H1 (cell line): ENCODE data around the gene KIAA0513. TPM values are rescaled to one million over a fixed set of nuclear protein-coding genes. Genes with fewer than 3 reads are reported as not detected.

Source experiments
- CTCF ChIA-PET: fragments of 300-600 bp; sonication (Branson Sonifier 250); formaldehyde crosslinking; loops from one replicate; lab custom pipeline; 2021; ENCODE audit not compliant: partially characterized antibody; lab: Charles Lee
- POLR2A ChIA-PET: fragments of 300-600 bp; sonication (Branson Sonifier 250); formaldehyde crosslinking; loops from one replicate; lab custom pipeline; 2021; ENCODE audit warnings: inconsistent platforms; ENCODE audit not compliant: partially characterized antibody; lab: Charles Lee
- DNase-seq, 2 experiments: peaks; one replicate each; pipeline versions ENCODE4 v3.0.0 to v3.0.0-alpha.2; 2010 to 2022; ENCODE audit warnings: low spot score in 2 of 2, low read depth in 1 of 2, mixed read lengths in 1 of 2
- FAIRE-seq: peaks from 2 replicates; lab custom pipeline; 2011; peaks lifted over from hg19 to GRCh38; lab: Jason Lieb, UNC
- H2AFZ ChIP-seq: 2 replicates; pipeline ENCODE4 v1.8.1; 2012; ENCODE audit warnings: low read length, inconsistent platforms
- H2AK5ac ChIP-seq: 2 replicates; pipeline ENCODE4 v1.6.1; 2013; ENCODE audit warnings: low read depth, low read length
- H2BK120ac ChIP-seq: replicated peaks from 2 replicates; pipeline ENCODE3; 2013; ENCODE audit warnings: low read depth, low read length, inconsistent platforms
- H2BK12ac ChIP-seq: 2 replicates; pipeline ENCODE4 v1.6.1; 2013; ENCODE audit warnings: low read depth, low read length
- H2BK15ac ChIP-seq: 2 replicates; pipeline ENCODE4 v1.6.1; 2013; ENCODE audit warnings: low read length
- H2BK20ac ChIP-seq: 2 replicates; pipeline ENCODE4 v1.6.1; 2013; ENCODE audit warnings: low read length
- H2BK5ac ChIP-seq: 2 replicates; pipeline ENCODE4 v1.6.1; 2013; ENCODE audit warnings: low read depth, low read length
- H3K14ac ChIP-seq: 2 replicates; pipeline ENCODE4 v1.6.1; 2013; ENCODE audit warnings: inconsistent platforms; ENCODE audit not compliant: insufficient read length
- H3K18ac ChIP-seq: 2 replicates; pipeline ENCODE4 v1.6.1; 2013; ENCODE audit warnings: low read length; ENCODE audit errors: extremely low read depth
- H3K23ac ChIP-seq: 2 replicates; pipeline ENCODE4 v1.6.1; 2013; ENCODE audit warnings: inconsistent platforms; ENCODE audit not compliant: insufficient read length
- H3K23me2 ChIP-seq: 2 replicates; pipeline ENCODE4 v1.6.1; 2013; ENCODE audit warnings: low read depth, low read length
- H3K27ac ChIP-seq: 2 replicates; pipeline ENCODE4 v1.6.1; 2011; ENCODE audit warnings: low read depth, low read length, inconsistent platforms
- H3K27me3 ChIP-seq, 4 experiments: replicated peaks in 1 of 4; 1 replicate in 1 of 4; 2 replicates in 3 of 4; pipeline versions ENCODE4 v1.6.1 to v1.8.1; 2011 to 2013; ENCODE audit warnings: low read length in 3 of 4, mild to moderate bottlenecking in 3 of 4, inconsistent platforms in 2 of 4, mixed read lengths in 2 of 4, moderate library complexity in 1 of 4; ENCODE audit not compliant: control insufficient read depth in 3 of 4, insufficient read depth in 3 of 4; ENCODE audit errors: extremely low read depth in 1 of 4
- H3K36me3 ChIP-seq, 4 experiments: 2 replicates each; pipeline versions ENCODE4 v1.6.1 to v1.8.1; 2011 to 2013; ENCODE audit warnings: mild to moderate bottlenecking in 4 of 4, low read length in 3 of 4, moderate library complexity in 2 of 4, control low read depth in 1 of 4, inconsistent platforms in 1 of 4; ENCODE audit not compliant: insufficient read depth in 4 of 4, control insufficient read depth in 2 of 4
- H3K4ac ChIP-seq: replicated peaks from 2 replicates; pipeline ENCODE3; 2013; ENCODE audit warnings: low read length, low read depth, mixed read lengths, inconsistent platforms; ENCODE audit not compliant: insufficient read length
- H3K4me1 ChIP-seq, 4 experiments: replicated peaks in 1 of 4; 1 replicate in 1 of 4; 2 replicates in 3 of 4; pipeline versions ENCODE4 v1.6.1 to v1.8.1; 2011 to 2013; ENCODE audit warnings: low read length in 3 of 4, inconsistent platforms in 2 of 4, mixed read lengths in 1 of 4; ENCODE audit not compliant: insufficient read depth in 4 of 4, control insufficient read depth in 3 of 4
- H3K4me2 ChIP-seq, 2 experiments: 2 replicates each; pipeline versions ENCODE4 v1.6.1 to v1.8.1; 2011 to 2013; ENCODE audit warnings: low read depth in 2 of 2, low read length in 2 of 2, control low read depth in 1 of 2, inconsistent platforms in 1 of 2, mild to moderate bottlenecking in 1 of 2; ENCODE audit not compliant: insufficient read depth in 1 of 2
- H3K4me3 ChIP-seq, 4 experiments: fragments of 200-600, 300-600 bp in 1 of 4; sonication (generic), shearing (Covaris generic), sonication (Bioruptor Twin) in 1 of 4; 2 replicates each; pipeline versions ENCODE4 v1.5.1 to v1.8.1; 2011 to 2016; ENCODE audit warnings: low read length in 4 of 4, low read depth in 3 of 4, control low read depth in 2 of 4, inconsistent platforms in 2 of 4, mild to moderate bottlenecking in 2 of 4, mixed read lengths in 1 of 4, moderate library complexity in 1 of 4; ENCODE audit not compliant: insufficient read depth in 2 of 4; ENCODE audit errors: extremely low read depth in 1 of 4
- H3K56ac ChIP-seq: replicated peaks from 2 replicates; pipeline ENCODE3; 2013; ENCODE audit warnings: low read depth, mild to moderate bottlenecking, mixed read lengths, low read length, inconsistent platforms; ENCODE audit not compliant: insufficient read length
- H3K79me1 ChIP-seq: 2 replicates; pipeline ENCODE4 v1.6.1; 2013; ENCODE audit warnings: low read depth, low read length, control low read depth
- H3K79me2 ChIP-seq, 2 experiments: 2 replicates each; pipeline versions ENCODE4 v1.6.1 to v1.8.1; 2012 to 2013; ENCODE audit warnings: low read length in 2 of 2, mild to moderate bottlenecking in 2 of 2, inconsistent platforms in 1 of 2; ENCODE audit not compliant: insufficient read depth in 2 of 2, control insufficient read depth in 1 of 2
- H3K9ac ChIP-seq, 4 experiments: replicated peaks in 1 of 4; 1 replicate in 1 of 4; 2 replicates in 3 of 4; pipeline versions ENCODE4 v1.6.1 to v1.8.1; 2011 to 2013; ENCODE audit warnings: low read depth in 3 of 4, low read length in 3 of 4, control low read depth in 2 of 4, mild to moderate bottlenecking in 2 of 4, moderate library complexity in 2 of 4, inconsistent platforms in 1 of 4; ENCODE audit errors: extremely low read depth in 1 of 4
- H3K9me3 ChIP-seq, 2 experiments: 2 replicates each; pipeline versions ENCODE4 v1.6.1 to v1.8.1; 2012 to 2013; ENCODE audit warnings: mild to moderate bottlenecking in 2 of 2, moderate library complexity in 2 of 2, control low read depth in 1 of 2, inconsistent platforms in 1 of 2, low read depth in 1 of 2, low read length in 1 of 2, mixed read lengths in 1 of 2; ENCODE audit not compliant: insufficient read depth in 2 of 2
- H4K20me1 ChIP-seq, 2 experiments: replicated peaks in 1 of 2; 2 replicates each; pipeline versions ENCODE3 to v1.8.1; 2011 to 2013; ENCODE audit warnings: inconsistent platforms in 2 of 2, low read length in 2 of 2, mild to moderate bottlenecking in 1 of 2; ENCODE audit not compliant: insufficient read depth in 2 of 2, control insufficient read depth in 1 of 2
- H4K5ac ChIP-seq: 2 replicates; pipeline ENCODE4 v1.6.1; 2013; ENCODE audit warnings: low read length, low read depth, mixed read lengths, inconsistent platforms; ENCODE audit not compliant: insufficient read length
- H4K8ac ChIP-seq: 2 replicates; pipeline ENCODE4 v1.8.0; 2013; ENCODE audit warnings: mild to moderate bottlenecking, moderate library complexity, low read length, inconsistent platforms; ENCODE audit not compliant: insufficient read depth; ENCODE audit errors: extremely low read depth
- H4K91ac ChIP-seq: replicated peaks from 2 replicates; pipeline ENCODE3; 2013; ENCODE audit warnings: low read length, mixed read lengths, inconsistent platforms; ENCODE audit not compliant: insufficient read length
- ATF3 ChIP-seq: IDR thresholded peaks from 2 replicates; pipeline ENCODE4 v1.6.1; 2011; ENCODE audit warnings: low read depth, mild to moderate bottlenecking, low read length; ENCODE audit not compliant: insufficient read depth
- CBX8 ChIP-seq: fragments of 300-800, 300-1000 bp; sonication (generic); IDR thresholded peaks from 2 replicates; pipeline ENCODE4 v1.7.1; 2016; ENCODE audit warnings: low read depth, low read length, borderline replicate concordance
- KDM4A ChIP-seq: IDR thresholded peaks from one replicate; pipeline ENCODE4 v1.7.1; 2012; ENCODE audit warnings: low read depth, mild to moderate bottlenecking, moderate library complexity, low read length, inconsistent platforms; ENCODE audit not compliant: severe bottlenecking
- NANOG ChIP-seq: IDR thresholded peaks from 2 replicates; pipeline ENCODE4 v1.6.1; 2011; ENCODE audit warnings: low read length, low read depth, mild to moderate bottlenecking, inconsistent platforms; ENCODE audit not compliant: insufficient read depth, poor library complexity, severe bottlenecking
- PHF8 ChIP-seq: fragments of 200-600 bp; sonication (generic); conservative IDR thresholded peaks from 2 replicates; pipeline ENCODE4 v1.7.1; 2012; ENCODE audit warnings: low read depth, mild to moderate bottlenecking, inconsistent platforms, low read length, moderate library complexity
- POLR2AphosphoS5 ChIP-seq: IDR thresholded peaks from 2 replicates; pipeline ENCODE4 v1.6.1; 2011; ENCODE audit warnings: low read depth, low read length
- RBBP5 ChIP-seq: IDR thresholded peaks from 2 replicates; pipeline ENCODE4 v1.7.1; 2012; ENCODE audit warnings: low read depth, mild to moderate bottlenecking, inconsistent platforms, low read length, moderate library complexity, borderline replicate concordance
- SIX5 ChIP-seq: IDR thresholded peaks from 2 replicates; pipeline ENCODE4 v1.6.1; 2011; ENCODE audit warnings: mild to moderate bottlenecking, low read depth, low read length
- TAF1 ChIP-seq: IDR thresholded peaks from 2 replicates; pipeline ENCODE4 v1.6.1; 2011; ENCODE audit warnings: mild to moderate bottlenecking, low read depth, low read length
- USF2 ChIP-seq: IDR thresholded peaks from 2 replicates; pipeline ENCODE4 v1.6.1; 2011; ENCODE audit warnings: low read length, improper control_type of control experiment
- WGBS, 2 experiments: shearing (Covaris generic) in 1 of 2; methylation state at CpG; one replicate each; pipeline versions ENCODE4 v1.1.6 to v1.1.7; 2013 to 2015; ENCODE audit warnings: low lambda C conversion rate in 2 of 2, mixed read lengths in 2 of 2, inconsistent platforms in 1 of 2, low coverage in 1 of 2, missing lambda C conversion rate in 1 of 2; ENCODE audit not compliant: insufficient replicate concordance in 2 of 2, insufficient coverage in 1 of 2, insufficient read length in 1 of 2; ENCODE audit errors: extremely low coverage in 1 of 2, missing lambda C conversion rate in 1 of 2; 5-methylcytosine and 5-hydroxymethylcytosine counted together
- polyA plus RNA-seq, 7 experiments: library from polyadenylated mRNA; depleted of rRNA in 3 of 7; stranded (reverse) in 5 of 7; unstranded in 2 of 7; fragments of >200 nt in 5 of 7; fragments of 200-250 nt in 2 of 7; gene quantifications; 1 replicate in 5 of 7; 2 replicates in 1 of 7; 4 replicates in 1 of 7; pipeline versions ENCODE4 v1.2.1 to v1.2.3, GENCODE V29; 2011 to 2013; ENCODE audit warnings: missing spikeins in 2 of 7, mixed read lengths in 2 of 7
- total RNA-seq: library from RNA; stranded (reverse); fragmentation: NEBNext Ultra II Directional; extraction: Animal tissue kit (Norgen Biotek cat#: 25700); gene quantifications from 2 replicates; pipeline ENCODE4 v1.2.1, GENCODE V29; 2021

KIAA0513 gene
- total and polyA plus RNA-seq, 2 of the 8 experiments (the other 6 are each of a cell fraction or from before 2014, with no cell fraction given) = 2.1 to 6.1 TPM

- H3K79me1 ChIP-seq = no peaks in the 10 kb centered on the region
- TF ChIP-seq NANOG (no peak), RBBP5 (no peak), CBX8 (no peak), PHF8 (no peak), TAF1 (no peak), POLR2AphosphoS5 (no peak), KDM4A (no peak), SIX5 (no peak), USF2 (no peak), ATF3 (no peak)
Observed at GRCh38 chr16:85123891-85124635, 96.5 kb downstream of the KIAA0513 start.

More at GRCh38 chr16:85123891-85124635, 96.5 kb downstream of the KIAA0513 start:
- H3K4me2 ChIP-seq = no peak overlapping the region; a peak in 1 of 4 replicates
- DNase-seq (peak in 1 of 2 experiments; percentile 47), FAIRE-seq (no peak)
- peaks cover 4 to 29% (median 12%) of the 10 kb centered on the region in 4 experiments for H3K4me1 ChIP-seq
- H3K9ac ChIP-seq = no peak overlapping the region
- no peak overlapping the region for H3K27ac ChIP-seq
- no peak overlapping the region for H3K4me3 ChIP-seq
- H2BK120ac ChIP-seq = peak overlapping the region; percentile 70
- no peaks in the 10 kb centered on the region for H3K23me2 ChIP-seq
- WGBS, 2 experiments = 75% methylated on average over 31 of the region's 34 CpGs; no CpG with 5 or more reads in 1 of the 2 experiments
- 0 out of 2 replicates have a peak overlapping the region, but pooled peaks have one; percentile 88 for H2BK15ac ChIP-seq
- H3K27me3 ChIP-seq = no peaks in the 10 kb centered on the region; a peak in 1 of 7 replicates
- H2AK5ac ChIP-seq = no peak overlapping the region
- H4K5ac ChIP-seq = peak overlapping the region; percentile 44
- H2BK12ac ChIP-seq = peak overlapping the region; percentile 11; the same call in 1 of the 2 replicates
- H3K18ac ChIP-seq = peak overlapping the region; percentile 78
- H3K23ac ChIP-seq = no peak overlapping the region
- peak overlapping the region; percentile 88 for H4K91ac ChIP-seq
- 0 out of 2 replicates have a peak overlapping the region, but pooled peaks have one; percentile 60 for H2AFZ ChIP-seq
- no peak overlapping the region for H2BK20ac ChIP-seq
- peaks cover 0 to 3% of the 10 kb centered on the region in 2 experiments; a peak in 2 of 4 replicates for H3K9me3 ChIP-seq
- peak overlapping the region; percentile 57 for H4K8ac ChIP-seq
- H3K4ac ChIP-seq = peak overlapping the region; percentile 21
- no peak overlapping the region for H2BK5ac ChIP-seq
- no peaks in the 10 kb centered on the region for H4K20me1 ChIP-seq
- no peaks in the 10 kb centered on the region for H3K36me3 ChIP-seq
- POLR2A ChIA-PET = interaction anchor here (1.5 kb wide), 2 partner anchors 21 to 35 kb away, joined by 3 to 5 read pairs; no protein-coding TSS in a partner anchor
- no peaks in the 10 kb centered on the region for H3K79me2 ChIP-seq
- CTCF ChIA-PET = interaction anchor here (0.7 to 5.6 kb wide), 9 partner anchors 9 to 151 kb away, joined by 3 to 31 read pairs (median 4); partner anchors contain the start of gene CIBAR2
- H3K56ac ChIP-seq = no peak overlapping the region
- no peak overlapping the region for H3K14ac ChIP-seq
